MM.1S (cell line): ENCODE data around the gene HIPK2.

ENCODE experiments used
- CTCF ChIP-seq: fragments of 300-600 bp; sonication (generic); IDR thresholded peaks from 2 replicates; pipeline ENCODE4 v1.5.1; 2016; ENCODE audit warnings: antibody characterized with exemption, low read length, mixed read lengths
- EZH2phosphoT487 ChIP-seq: fragments of 300-600 bp; sonication (generic); IDR thresholded peaks from 2 replicates; pipeline ENCODE4 v1.6.1; 2018; ENCODE audit warnings: antibody characterized with exemption, low read length

DNA sequence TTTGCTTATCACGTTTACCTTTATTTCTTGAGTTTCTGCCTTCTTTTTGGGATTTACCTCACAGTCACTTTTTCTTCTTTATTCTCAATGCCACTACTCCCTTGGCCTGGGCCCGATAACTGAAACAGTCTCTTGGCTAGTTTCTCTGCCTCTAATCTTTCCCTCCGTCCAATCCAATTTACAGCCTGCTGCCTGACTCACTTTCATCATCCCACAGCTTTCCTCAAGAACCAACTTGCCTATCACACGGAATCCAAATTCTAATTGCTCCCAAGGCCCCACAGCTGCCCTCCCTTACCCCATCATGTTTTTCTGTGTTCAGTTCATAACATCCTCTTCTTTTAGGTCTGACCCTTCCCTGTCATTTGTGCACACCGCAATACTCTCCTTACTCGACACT, 121.4 kb downstream of the HIPK2 start:
- no peak for TF ChIP-seq CTCF
- no peak for TF ChIP-seq EZH2phosphoT487
